ENCODE results near the gene RARA. TPM values are rescaled to one million over a fixed set of nuclear protein-coding genes. Genes with fewer than 3 reads are reported as not detected.
"Not testable (repeated sequence)": the region's sequence is repeated elsewhere in the genome, so short reads cannot be mapped to it uniquely, and the experiment has no call there.

RARA gene
- total RNA-seq, 1 donor from 2014 or later = 38.8 TPM

GRCh38 chr17:40369923-40370322 lies 60.9 kb downstream of the RARA start:
- DNase-seq (ENCODE audit: low read depth) (no peak), FAIRE-seq (no peak)
- no peak overlapping the region for H3K4me3 ChIP-seq (ENCODE audit: insufficient read depth, low read depth, low read length)
- no peaks in the 10 kb centered on the region for H3K9me3 ChIP-seq (ENCODE audit: insufficient read depth, low read depth, low read length)
- no peak for TF ChIP-seq EZH2 (IDR thresholded peaks at IDR 0.05; ENCODE audit: insufficient read depth, low read length)
- TF ChIP-seq CTCF (IDR thresholded peaks at IDR 0.05; ENCODE audit: insufficient read depth, low read depth, low read length) = no peak
- no peak overlapping the region for H3K27ac Mint-ChIP-seq (ENCODE audit: unreplicated experiment)
- no peaks in the 10 kb centered on the region for H3K9me3 Mint-ChIP-seq (ENCODE audit: unreplicated experiment)
- peaks cover 2% of the 10 kb centered on the region for H3K36me3 Mint-ChIP-seq (ENCODE audit: low read depth, unreplicated experiment)
- H3K4me1 ChIP-seq (ENCODE audit: insufficient read depth, low read length) = no peaks in the 10 kb centered on the region
- H3K79me2 ChIP-seq (ENCODE audit: insufficient read depth, low read length) = no peaks in the 10 kb centered on the region
- peaks cover 15% of the 10 kb centered on the region for H3K4me1 Mint-ChIP-seq (ENCODE audit: low read depth, unreplicated experiment)
- H3K36me3 ChIP-seq (ENCODE audit: insufficient read depth, low read length) = no peaks in the 10 kb centered on the region
- no peaks in the 10 kb centered on the region for H4K20me1 ChIP-seq (ENCODE audit: insufficient read depth, low read length)
- no peak overlapping the region for H3K4me2 ChIP-seq (ENCODE audit: low read length)
- no peak overlapping the region for H2AFZ ChIP-seq (ENCODE audit: low read depth, low read length)
- H3K27ac ChIP-seq (ENCODE audit: low read depth, low read length) = no peak overlapping the region
- no peak overlapping the region for H3K4me3 Mint-ChIP-seq (ENCODE audit: unreplicated experiment)
- no peak overlapping the region for H3K9ac ChIP-seq (ENCODE audit: low read length)
- no peaks in the 10 kb centered on the region for H3K27me3 ChIP-seq (ENCODE audit: insufficient read depth, low read length)
- H3K27me3 Mint-ChIP-seq (ENCODE audit: low read depth, unreplicated experiment) = no peaks in the 10 kb centered on the region

GRCh38 chr17:40371261-40371929 lies 62.4 kb downstream of the RARA start:
- H3K4me3 ChIP-seq (ENCODE audit: insufficient read depth, low read depth, low read length) = no peak overlapping the region
- H3K27me3 ChIP-seq (ENCODE audit: insufficient read depth, low read length) = no peaks in the 10 kb centered on the region
- H3K27ac ChIP-seq (ENCODE audit: low read depth, low read length) = no peak overlapping the region
- Mint-ChIP-seq H3K4me3 (ENCODE audit: unreplicated experiment) (no peak overlapping the region), H3K27me3 (ENCODE audit: low read depth, unreplicated experiment) (peaks cover under 1% of the 10 kb centered on the region), H3K27ac (ENCODE audit: unreplicated experiment) (no peak overlapping the region), H3K4me1 (ENCODE audit: low read depth, unreplicated experiment) (peaks cover 15% of the 10 kb centered on the region), H3K36me3 (ENCODE audit: low read depth, unreplicated experiment) (peaks cover 2% of the 10 kb centered on the region), H3K9me3 (ENCODE audit: unreplicated experiment) (peaks cover 2% of the 10 kb centered on the region)
- H4K20me1 ChIP-seq (ENCODE audit: insufficient read depth, low read length) = no peaks in the 10 kb centered on the region
- H3K9me3 ChIP-seq (ENCODE audit: insufficient read depth, low read depth, low read length) = no peaks in the 10 kb centered on the region
- TF ChIP-seq EZH2 (IDR thresholded peaks at IDR 0.05; ENCODE audit: insufficient read depth, low read length) = no peak
- no peak for TF ChIP-seq CTCF (IDR thresholded peaks at IDR 0.05; ENCODE audit: insufficient read depth, low read depth, low read length)
- H3K36me3 ChIP-seq (ENCODE audit: insufficient read depth, low read length) = no peaks in the 10 kb centered on the region
- H3K4me2 ChIP-seq (ENCODE audit: low read length) = no peak overlapping the region
- no peaks in the 10 kb centered on the region for H3K79me2 ChIP-seq (ENCODE audit: insufficient read depth, low read length)
- DNase-seq (ENCODE audit: low read depth) (no peak), FAIRE-seq (no peak)
- H3K9ac ChIP-seq (ENCODE audit: low read length) = no peak overlapping the region
- no peak overlapping the region for H2AFZ ChIP-seq (ENCODE audit: low read depth, low read length)
- H3K4me1 ChIP-seq (ENCODE audit: insufficient read depth, low read length) = no peaks in the 10 kb centered on the region

- Histone ChIP-seq H3K9me3 (ENCODE audit: insufficient read depth, low read depth, low read length) (no peaks in the 10 kb centered on the region), H2AFZ (ENCODE audit: low read depth, low read length) (no peak overlapping the region), H3K79me2 (ENCODE audit: insufficient read depth, low read length) (no peaks in the 10 kb centered on the region), H3K27me3 (ENCODE audit: insufficient read depth, low read length) (no peaks in the 10 kb centered on the region), H3K9ac (ENCODE audit: low read length) (no peak overlapping the region), H3K4me2 (ENCODE audit: low read length) (no peak overlapping the region), H3K4me3 (ENCODE audit: insufficient read depth, low read depth, low read length) (no peak overlapping the region), H4K20me1 (ENCODE audit: insufficient read depth, low read length) (no peaks in the 10 kb centered on the region), H3K4me1 (ENCODE audit: insufficient read depth, low read length) (no peaks in the 10 kb centered on the region), H3K27ac (ENCODE audit: low read depth, low read length) (no peak overlapping the region), H3K36me3 (ENCODE audit: insufficient read depth, low read length) (no peaks in the 10 kb centered on the region)
- Mint-ChIP-seq H3K36me3 (ENCODE audit: low read depth, unreplicated experiment) (peaks cover 2% of the 10 kb centered on the region), H3K4me3 (ENCODE audit: unreplicated experiment) (no peak overlapping the region), H3K27ac (ENCODE audit: unreplicated experiment) (no peak overlapping the region), H3K4me1 (ENCODE audit: low read depth, unreplicated experiment) (peaks cover 15% of the 10 kb centered on the region), H3K9me3 (ENCODE audit: unreplicated experiment) (peaks cover 3% of the 10 kb centered on the region), H3K27me3 (ENCODE audit: low read depth, unreplicated experiment) (peaks cover 4% of the 10 kb centered on the region)
- DNase-seq (ENCODE audit: low read depth) (no peak), FAIRE-seq (no peak)
- TF ChIP-seq EZH2 (IDR thresholded peaks at IDR 0.05; ENCODE audit: insufficient read depth, low read length) = no peak
- no peak for TF ChIP-seq CTCF (IDR thresholded peaks at IDR 0.05; ENCODE audit: insufficient read depth, low read depth, low read length)
Measured at GRCh38 chr17:40372031-40372430, 63.1 kb downstream of the RARA start.

- H3K27me3 Mint-ChIP-seq (ENCODE audit: low read depth, unreplicated experiment); H3K9me3 ChIP-seq (ENCODE audit: insufficient read depth, low read depth, low read length); H4K20me1 ChIP-seq (ENCODE audit: insufficient read depth, low read length); H3K4me3 ChIP-seq (ENCODE audit: insufficient read depth, low read depth, low read length); H3K9ac ChIP-seq (ENCODE audit: low read length); H3K27me3 ChIP-seq (ENCODE audit: insufficient read depth, low read length); H3K79me2 ChIP-seq (ENCODE audit: insufficient read depth, low read length); H3K36me3 ChIP-seq (ENCODE audit: insufficient read depth, low read length); H3K4me1 ChIP-seq (ENCODE audit: insufficient read depth, low read length); H3K27ac ChIP-seq (ENCODE audit: low read depth, low read length); FAIRE-seq; H3K9me3 Mint-ChIP-seq (ENCODE audit: unreplicated experiment); H3K36me3 Mint-ChIP-seq (ENCODE audit: low read depth, unreplicated experiment); H3K4me2 ChIP-seq (ENCODE audit: low read length); DNase-seq (ENCODE audit: low read depth); H2AFZ ChIP-seq (ENCODE audit: low read depth, low read length): not testable (repeated sequence)
- Mint-ChIP-seq H3K27ac (ENCODE audit: unreplicated experiment) (peak overlapping the region; percentile 62), H3K4me3 (ENCODE audit: unreplicated experiment) (peak overlapping the region; percentile 58), H3K4me1 (ENCODE audit: low read depth, unreplicated experiment) (peaks cover 15% of the 10 kb centered on the region)
Measured at GRCh38 chr17:40372644-40373043, 63.7 kb downstream of the RARA start.
